ENCODE measurements around the gene EIF3B.
"Not testable (repeated sequence)": the region's sequence is repeated elsewhere in the genome, so short reads cannot be mapped to it uniquely, and the experiment has no call there.

The EIF3B gene

DNA sequence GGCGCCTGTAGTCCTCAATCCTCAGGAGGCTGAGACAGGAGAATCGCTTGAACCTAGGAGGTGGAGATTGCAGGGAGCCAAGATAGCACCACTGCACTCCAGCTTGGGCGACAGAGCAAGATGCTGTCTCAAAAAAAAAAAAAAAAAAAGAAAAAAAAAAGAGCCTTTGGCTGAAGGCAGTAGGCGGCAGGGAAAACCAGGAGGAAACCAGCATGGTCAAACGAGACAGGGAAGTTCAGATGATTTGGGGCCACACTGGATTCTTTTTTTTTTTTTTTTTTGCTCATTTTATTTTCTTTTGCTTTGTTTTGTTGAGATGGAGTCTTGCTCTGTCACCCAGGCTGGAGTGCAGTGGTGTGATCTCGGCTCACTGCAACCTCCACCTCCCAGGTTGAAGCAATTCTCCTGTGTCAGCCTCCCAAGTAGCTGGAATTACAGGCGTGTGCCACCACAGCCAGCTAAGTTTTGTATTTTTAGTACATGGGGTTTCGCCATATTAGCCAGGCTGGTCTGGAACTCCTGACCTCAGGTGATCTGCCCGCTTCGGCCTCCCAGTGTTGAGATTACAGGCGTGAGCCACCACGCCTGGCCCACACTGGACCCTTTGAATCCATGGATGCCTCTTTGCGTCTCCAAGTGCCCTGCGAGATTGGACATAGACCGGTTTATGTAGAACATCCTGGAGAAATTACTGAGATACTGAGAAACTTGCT lies 7.1 kb upstream of the EIF3B start:
- not testable (repeated sequence) for ATAC-seq, DNase-seq

DNA sequence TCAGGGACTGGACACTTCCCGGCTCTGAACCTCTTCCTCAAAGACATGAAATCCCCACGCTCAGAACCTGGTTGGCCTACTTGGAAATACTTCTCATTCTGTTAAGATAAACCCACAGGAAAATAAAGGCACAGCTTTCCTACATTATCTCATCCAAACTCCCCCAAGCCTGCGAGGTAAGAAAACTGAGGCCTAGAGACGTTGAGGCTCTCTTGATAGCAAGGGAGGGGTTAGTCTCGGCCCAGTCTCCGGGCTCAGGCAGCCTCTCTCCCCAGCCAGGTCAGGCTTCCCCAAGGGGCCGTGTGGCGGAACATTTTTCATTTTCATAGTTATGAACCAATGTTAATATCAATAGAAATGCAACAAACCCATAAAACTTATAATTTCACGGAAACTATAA lies 4.6 kb upstream of the EIF3B start:
- DNase-seq (no peak), ATAC-seq (no peak)

DNA sequence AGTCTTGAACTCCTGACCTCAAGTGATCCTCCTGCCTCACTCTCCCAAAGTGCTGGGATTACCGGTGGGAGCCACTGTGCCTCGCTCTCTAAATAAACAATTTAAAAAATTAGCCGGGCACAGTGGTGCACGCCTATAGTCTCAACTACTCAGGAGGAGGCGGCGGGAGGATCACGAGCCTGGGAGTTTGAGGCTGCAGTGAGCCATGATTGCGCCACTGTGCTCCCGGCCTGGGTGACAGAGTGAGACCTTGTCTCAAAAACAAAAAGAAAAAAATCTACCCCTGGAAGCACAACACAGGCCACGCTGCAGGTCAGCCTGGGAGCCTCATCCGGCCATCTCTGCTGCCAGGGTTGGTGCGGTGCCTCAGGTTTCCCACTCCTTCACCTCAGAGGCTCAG lies 3.8 kb upstream of the EIF3B start:
- ATAC-seq (no peak), DNase-seq (no peak)

DNA sequence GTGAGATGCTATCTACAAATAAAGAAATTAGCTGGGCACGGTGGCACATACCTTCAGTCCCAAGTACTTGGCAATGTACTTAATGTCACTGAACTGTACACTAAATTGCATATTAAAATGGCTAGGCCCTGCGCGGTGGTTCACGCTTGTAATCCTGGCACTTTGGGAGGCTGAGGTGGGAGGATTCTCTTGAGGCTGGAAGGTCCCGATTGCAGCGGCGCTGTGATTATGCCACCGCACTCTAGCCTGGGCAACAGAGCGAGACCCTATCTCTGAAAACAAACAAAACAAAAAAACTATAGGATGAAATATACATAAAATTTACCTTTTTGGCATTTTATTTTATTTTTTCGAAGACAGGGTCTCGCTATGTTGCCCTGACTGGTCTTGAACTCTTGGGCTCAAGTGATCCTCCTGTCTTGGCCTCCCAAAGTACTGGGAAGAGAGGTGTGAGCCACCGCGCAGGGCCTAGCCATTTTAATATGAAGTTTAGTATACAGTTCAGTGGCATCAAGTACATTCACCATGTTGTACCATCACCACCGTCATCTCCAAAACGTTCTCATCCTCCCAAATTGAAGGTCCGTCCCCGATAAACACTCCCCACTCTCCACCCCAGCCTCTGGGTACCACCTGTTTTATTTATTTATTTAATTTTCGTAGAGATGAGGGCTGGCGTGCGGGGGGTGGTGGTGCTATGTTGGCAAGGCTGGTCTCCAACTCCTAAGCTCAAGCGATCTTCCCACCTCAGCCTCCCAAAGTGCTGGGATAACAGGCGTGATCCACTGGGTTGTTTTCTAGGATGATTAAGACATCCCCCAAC lies 1.3 kb upstream of the EIF3B start:
- DNase-seq = no peak
- ATAC-seq = no peak

DNA sequence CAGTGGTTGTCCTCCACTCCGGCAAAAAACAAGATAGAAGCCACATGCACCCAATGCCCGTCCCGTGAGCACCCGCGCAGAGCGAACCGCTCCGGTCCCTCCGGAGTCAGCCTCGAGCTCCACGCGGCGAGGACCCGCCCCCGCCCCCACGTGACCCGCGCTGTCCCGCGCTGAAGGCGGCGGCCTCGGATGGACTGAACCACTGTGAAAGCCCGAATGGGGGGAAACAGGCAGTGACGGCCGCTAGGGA lies 766 bp upstream of the EIF3B start:
- DNase-seq (peak; percentile 93), ATAC-seq (peak; percentile 76)

DNA sequence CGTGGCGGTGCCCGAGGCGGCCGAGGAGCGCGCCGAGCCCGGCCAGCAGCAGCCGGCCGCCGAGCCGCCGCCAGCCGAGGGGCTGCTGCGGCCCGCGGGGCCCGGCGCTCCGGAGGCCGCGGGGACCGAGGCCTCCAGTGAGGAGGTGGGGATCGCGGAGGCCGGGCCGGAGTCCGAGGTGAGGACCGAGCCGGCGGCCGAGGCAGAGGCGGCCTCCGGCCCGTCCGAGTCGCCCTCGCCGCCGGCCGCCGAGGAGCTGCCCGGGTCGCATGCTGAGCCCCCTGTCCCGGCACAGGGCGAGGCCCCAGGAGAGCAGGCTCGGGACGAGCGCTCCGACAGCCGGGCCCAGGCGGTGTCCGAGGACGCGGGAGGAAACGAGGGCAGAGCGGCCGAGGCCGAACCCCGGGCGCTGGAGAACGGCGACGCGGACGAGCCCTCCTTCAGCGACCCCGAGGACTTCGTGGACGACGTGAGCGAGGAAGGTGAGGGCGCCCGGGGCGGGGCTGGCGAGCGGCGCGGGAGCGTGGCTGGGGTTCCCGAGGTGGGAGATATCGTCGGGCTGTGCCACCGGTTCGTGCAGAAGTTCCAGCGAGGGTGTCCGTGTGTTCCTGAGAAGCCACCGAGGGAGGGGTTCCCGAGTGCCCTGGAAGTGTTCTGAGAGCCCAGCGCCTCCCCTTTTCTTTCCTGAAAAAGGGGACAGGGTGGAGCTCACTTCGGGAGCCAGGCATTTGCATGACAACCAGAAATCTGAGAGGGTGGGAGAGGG lies 495 bp downstream of the EIF3B start:
- DNase-seq (peak; percentile 42), ATAC-seq (peak; percentile 3)

DNA sequence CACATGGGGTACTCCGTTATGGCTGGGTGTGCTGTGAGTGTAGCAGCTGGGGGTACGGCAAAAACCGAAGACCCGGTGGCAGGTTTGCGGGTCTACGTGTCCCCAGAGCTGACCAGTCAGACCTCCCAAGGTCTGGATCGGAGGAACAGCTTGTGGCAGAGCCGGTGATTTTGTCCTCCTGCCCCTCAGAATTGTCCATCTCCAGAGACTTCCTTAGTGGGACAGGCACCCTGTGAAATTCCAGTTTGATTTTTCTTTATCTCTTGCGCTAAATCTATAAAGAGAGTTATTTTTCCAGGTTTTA lies 1.0 kb downstream of the EIF3B start:
- ATAC-seq = no peak
- DNase-seq = no peak

DNA sequence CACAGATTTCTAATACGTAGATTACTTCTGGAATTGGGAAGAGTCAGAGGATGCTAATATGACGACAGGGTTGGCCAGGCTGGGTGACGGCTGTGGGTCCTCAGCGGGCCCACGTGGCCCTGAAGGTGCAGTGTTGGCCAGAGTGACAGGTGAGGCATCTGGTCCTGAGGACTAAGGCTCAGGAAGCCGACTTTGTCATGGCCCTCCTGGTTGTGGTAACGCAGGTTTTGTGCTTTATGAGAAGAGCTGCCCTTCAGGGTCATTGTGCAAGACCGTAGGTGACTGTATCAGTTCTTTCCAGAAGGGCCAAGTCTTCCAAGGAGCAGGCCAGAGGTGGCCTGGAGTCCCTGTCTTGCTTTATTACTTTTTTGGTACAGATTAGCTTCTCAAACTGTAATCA lies 2.5 kb downstream of the EIF3B start:
- ATAC-seq (no peak), DNase-seq (no peak)

DNA sequence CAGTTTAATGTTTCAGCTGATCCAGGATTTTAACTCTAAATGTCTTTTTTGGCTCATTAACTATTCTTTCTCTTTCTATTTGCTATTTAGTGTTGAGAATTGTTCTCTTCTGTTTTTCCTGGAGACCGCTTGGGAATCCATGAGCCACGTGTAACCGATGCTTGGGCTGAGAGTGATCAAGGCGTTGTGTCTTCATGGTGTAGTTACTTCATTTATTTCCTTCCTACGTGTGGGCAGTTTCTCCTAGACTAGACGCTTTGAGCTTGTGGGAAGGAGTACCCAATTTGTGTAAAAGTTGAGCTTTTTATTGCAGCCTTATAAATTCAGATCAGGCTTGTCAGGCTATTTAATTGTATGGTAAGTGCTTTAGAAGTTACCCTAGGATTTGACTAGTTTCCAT lies 2.9 kb downstream of the EIF3B start:
- ATAC-seq (no peak), DNase-seq (no peak)

DNA sequence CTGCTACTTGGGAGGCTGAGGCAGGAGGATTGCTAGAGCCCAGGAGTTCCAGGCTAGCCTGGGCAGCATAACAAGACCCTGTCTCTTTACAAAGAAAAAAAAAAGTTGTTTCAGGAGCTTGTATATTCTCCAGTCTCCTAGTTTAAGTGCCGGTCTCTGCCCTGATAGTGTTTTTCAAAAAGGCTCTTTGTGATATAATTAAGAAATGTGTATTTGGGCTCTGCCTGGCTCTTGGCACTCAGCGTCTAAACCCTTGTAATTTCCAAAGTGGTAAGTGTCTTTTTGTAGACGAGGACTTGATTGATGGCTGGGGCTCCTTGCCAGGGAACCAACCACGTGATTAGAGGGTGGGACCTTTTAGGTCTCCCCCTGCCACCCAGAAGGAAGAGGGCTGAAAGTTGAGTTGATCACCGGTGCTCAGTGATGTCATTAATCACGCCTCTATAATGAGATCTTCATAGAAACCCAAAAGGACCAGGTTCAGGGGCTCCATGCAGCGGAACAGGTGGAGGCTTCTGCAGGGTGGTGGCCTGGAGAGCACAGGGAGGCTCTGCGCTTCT lies 4.4 kb downstream of the EIF3B start:
- no peak for DNase-seq
- ATAC-seq = no peak

DNA sequence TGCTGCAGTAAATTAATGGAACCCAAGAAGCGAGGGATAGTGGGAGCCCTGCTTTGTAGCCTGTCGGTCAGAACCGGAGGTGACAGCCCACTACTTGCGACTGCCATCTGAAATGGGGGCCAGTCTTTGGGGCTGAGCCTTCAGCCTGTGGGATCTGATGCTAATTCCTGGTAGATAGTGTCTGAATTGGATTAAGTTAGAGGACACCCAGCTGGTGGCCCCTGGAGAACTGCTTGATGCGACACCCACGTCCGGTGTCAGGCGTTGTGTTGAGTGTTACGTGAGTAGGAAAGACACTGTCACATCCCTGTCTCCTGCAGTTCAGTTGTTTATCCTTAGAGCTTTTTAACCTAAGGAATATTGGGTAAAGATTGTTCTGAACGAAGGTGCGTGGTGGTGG lies 5.0 kb downstream of the EIF3B start:
- ATAC-seq (no peak), DNase-seq (no peak)

DNA sequence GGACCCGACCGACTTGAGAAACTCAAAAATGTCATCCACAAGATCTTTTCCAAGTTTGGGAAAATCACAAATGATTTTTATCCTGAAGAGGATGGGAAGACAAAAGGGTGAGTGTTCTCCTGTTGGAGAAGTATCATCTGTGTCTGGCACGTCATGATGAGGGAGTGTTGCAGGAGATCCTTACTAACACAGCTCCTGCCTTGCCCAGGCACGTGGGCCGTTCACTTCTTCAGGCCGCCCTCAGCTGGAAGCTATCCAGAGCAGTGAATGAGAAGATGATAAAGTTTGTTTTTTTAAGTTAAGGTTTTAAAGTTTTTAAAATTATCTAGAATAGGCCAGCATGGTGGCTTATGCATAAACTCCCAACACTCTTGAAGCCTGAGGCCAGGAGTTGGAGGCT lies 6.2 kb downstream of the EIF3B start:
- ATAC-seq = no peak
- no peak for DNase-seq

DNA sequence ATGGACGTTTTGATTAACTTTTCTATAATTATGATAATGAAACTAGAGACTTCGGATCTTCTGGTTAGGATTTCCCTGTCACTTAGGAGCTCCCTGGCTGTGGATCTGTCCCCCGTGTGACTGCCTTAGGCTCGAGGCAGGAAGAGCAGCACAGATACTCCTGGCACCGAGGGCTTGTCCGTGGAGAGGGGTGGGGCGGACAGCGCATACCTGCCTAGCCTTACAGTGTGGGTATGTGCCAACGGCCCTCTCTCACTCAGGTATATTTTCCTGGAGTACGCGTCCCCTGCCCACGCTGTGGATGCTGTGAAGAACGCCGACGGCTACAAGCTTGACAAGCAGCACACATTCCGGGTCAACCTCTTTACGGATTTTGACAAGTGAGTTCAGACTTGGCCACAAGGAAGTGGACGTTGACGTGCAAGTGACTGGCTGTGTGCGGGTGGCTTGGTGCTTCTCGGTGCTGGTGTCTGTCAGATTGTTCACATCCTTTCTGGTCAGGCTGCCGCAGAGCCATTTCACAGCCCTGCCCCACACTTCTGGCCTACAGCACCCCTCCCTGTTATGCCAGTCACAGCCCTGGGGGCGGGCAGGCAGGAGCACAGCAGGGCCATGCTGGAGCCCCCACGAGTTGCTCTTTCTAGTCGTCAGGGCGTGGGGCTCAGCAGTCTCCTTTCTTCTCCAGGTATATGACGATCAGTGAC lies 7.9 kb downstream of the EIF3B start:
- ATAC-seq (no peak), DNase-seq (no peak)

DNA sequence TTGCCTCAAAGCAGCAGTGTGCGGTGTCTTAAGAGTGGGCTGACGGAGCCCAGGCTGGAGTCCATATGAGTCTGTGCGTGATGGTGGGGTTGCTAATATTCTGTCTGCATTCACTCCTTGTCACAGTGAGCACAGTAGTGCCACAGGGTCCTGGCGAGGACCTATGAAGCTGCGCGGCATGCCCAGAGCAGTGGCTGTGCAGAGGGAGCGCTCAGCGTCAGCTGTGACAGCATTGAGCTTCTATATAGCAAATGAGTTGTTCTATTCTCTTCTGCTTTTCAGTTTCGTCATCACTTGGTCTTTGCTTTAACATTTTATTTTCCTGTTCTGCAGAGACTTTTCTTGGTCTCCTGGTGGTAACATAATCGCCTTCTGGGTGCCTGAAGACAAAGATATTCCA lies 14.5 kb downstream of the EIF3B start:
- ATAC-seq (no peak), DNase-seq (no peak)

DNA sequence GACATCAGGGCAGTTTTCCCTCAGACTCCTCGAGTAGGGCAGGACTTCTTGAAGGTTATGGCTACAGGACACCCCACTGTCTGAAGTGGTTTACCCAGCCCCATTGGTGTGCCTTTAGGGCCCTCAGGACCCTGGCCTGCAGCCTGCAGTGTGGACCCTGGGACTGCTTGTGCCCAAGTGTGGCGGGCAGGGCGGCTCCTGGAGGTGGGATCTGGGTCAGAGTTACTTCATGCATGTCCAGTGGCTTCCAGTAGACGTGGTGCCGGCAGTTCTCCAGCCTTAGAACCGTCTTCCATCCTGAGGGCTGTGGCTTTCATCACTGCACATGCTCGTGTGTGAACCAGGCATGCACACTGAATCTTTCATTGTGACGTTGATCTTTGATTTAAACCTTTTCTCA lies 16.7 kb downstream of the EIF3B start:
- DNase-seq = no peak
- no peak for ATAC-seq

DNA sequence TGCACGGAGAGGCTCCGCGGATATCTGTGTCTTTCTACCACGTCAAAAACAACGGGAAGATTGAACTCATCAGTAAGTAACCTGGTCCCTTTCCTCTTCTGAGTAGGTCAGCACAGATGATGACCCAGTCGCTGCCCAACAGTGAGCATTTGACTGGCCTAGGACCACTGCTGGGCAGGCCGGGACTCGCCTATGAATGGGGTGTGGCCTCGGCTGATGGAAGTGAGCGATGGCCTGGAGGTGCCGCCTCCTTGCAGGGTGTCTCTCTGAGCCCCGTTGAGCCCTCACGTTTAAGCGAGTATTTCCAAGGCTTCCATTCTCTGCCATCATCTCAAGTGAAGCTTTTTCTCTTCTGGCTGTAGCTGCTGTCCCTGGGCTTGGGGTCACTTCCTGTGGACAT lies 18.1 kb downstream of the EIF3B start:
- no peak for ATAC-seq
- DNase-seq = no peak

DNA sequence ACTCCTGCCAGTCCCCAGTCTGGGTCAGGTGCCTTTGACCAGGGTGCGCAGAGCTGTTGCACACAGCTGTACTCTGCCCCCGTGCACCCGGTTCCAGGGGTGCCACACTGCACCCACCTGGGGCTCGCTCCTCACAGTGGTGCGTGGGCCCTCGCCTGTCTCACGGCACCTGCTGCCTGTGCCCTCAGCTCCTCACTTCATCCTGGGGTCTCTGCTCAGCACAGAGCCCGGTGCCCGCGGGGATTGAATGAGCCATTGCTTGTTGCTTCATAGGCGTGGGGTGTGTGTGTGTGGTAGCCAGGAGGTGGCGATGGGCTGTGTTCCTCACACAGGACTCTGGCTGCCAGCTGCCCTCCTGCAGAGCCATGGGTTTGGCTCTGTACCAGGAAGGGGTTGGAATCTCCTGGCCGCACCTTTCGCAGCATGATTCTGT lies 18.5 kb downstream of the EIF3B start:
- ATAC-seq = no peak

DNA sequence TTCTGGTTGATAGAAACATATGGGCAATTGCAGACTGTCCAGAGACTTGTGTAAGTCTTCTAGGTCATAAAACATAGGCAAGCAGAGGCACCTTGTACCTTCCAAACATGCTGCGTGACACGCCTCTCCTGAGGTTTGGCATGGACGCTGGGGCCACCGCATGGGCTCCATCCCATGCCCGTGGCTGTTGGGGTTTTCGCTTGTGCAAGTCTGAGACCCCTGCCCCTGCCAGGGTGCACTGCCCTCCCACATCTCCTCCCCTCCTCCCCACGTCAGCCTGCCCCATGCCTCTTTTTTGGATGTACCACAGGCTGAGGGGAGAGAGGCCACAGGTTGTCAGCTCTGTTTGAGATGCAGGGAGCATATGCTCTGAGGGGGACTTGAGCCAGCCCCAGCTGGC lies 19.0 kb downstream of the EIF3B start:
- ATAC-seq = no peak
- no peak for DNase-seq

More for the DNA sequence above, 18.5 kb downstream of the EIF3B start:
- DNase-seq = no peak

DNA sequence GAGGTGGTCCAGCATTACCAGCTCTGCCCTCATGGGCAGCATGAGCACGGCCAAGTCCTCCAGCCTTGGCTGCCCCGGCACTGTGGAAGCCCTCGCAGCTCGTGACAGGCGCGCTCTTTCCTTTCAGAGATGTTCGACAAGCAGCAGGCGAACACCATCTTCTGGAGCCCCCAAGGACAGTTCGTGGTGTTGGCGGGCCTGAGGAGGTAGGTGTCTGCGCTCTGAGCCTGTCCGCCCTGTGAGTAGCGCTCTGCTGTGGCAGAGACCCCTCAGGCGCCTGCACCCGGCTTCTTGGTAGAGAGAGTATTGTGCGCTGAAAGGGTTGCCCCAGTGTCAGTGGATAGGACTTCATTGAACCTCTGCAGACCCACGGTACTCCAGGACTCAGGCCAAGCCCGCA lies 19.8 kb downstream of the EIF3B start:
- ATAC-seq (no peak), DNase-seq (no peak)

DNA sequence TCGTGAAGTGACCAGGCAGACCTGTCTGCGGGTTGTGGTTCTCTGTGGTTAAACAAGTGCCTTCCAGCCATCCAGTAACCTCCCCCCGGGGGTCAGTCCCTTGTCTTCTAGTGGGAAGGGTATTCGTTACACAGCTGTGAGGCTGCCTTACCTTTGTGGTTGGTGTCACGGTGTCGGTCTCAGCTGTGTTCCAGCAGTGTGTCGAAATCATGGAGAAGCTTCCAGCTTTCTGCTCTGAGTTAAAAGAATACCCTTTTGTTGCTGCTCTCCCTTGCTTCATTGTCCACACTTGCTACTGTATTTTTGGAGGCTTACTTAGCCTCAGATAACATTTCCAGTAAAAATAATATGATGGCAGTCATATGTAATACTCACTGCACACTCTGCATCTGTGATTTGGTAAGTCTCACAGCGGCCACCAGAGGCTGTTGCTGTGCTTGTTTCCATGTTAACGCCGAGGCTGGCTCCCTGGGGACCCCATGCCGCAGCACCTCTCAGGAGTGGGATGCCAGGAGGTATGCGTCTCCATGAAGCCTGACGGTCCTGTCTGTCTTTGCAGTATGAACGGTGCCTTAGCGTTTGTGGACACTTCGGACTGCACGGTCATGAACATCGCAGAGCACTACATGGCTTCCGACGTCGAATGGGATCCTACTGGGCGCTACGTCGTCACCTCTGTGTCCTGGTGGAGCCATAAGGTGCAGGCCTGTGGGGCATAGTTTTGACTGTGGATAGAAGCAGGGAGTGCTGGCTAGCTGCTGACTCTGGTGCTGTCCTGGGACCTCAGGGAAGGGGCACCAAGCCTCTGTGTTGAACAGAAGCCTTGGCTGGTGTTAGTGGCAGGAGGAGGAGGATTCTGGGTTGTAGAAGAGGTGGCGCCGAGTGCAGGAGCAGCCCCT lies 20.5 kb downstream of the EIF3B start:
- ATAC-seq (no peak), DNase-seq (no peak)

DNA sequence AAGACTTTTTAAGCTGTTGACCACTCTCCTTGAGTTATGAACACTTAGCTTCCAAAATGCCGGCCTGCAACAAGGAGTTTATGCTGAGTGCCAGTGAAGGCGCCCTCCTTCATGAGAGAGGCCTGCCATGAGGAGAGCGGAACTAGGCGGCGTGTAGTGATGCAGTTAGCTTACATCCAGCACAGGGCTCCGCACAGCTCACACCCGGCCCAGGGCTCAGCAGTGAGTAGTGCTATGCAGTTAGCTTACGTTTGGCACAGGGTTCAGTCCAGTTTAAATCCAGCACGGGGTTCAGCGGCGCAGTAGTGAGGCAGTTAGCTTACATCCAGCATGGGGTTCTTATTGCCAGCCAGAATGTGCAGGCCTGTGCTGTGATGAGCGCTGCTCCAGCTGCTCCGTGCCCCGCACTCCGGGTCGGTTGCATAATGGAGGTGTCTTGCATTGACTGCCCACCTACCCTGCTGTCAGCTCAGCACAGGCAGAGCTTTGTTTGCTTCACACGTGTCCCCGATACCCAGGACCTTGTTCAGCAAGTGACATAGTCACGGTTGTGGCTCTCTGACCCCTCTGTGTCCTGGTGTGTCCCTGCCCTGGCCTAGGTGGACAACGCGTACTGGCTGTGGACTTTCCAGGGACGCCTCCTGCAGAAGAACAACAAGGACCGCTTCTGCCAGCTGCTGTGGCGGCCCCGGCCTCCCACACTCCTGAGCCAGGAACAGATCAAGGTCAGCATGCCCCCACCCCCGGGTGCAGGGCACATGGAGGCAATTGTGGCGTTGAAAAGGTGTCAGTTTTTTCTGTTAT lies 21.9 kb downstream of the EIF3B start:
- ATAC-seq (no peak), DNase-seq (no peak)

Measured in stimulated activated naive CD8-positive, alpha-beta T cell treated with anti-CD3 and anti-CD28 coated beads, Interleukin-15, Interleukin-2, amounts not matched to agents 100 U/mL and 50 U/mL, for 24 hours (primary cell).